ENCODE results near the gene DPEP3. TPM values are rescaled to one million over a fixed set of nuclear protein-coding genes. Genes with fewer than 3 reads are reported as not detected.

DPEP3 gene
- total RNA-seq, 1 donor from 2014 or later: not detected

GRCh38 chr16:67967958-67968399 lies 12.3 kb downstream of the DPEP3 start:
- no peak for FAIRE-seq
- peak in 1 of 2 donors; percentile 54 for DNase-seq (ENCODE audit: low spot score in 2 of 2)

GRCh38 chr16:67967183-67967957 lies 12.9 kb downstream of the DPEP3 start:
- DNase-seq (ENCODE audit: low spot score in 2 of 2) (no peak), FAIRE-seq (no peak)

GRCh38 chr16:67966549-67967182 lies 13.6 kb downstream of the DPEP3 start:
- no peak for DNase-seq (ENCODE audit: low spot score in 2 of 2)
- FAIRE-seq: no peak

GRCh38 chr16:67965668-67966548 lies 14.4 kb downstream of the DPEP3 start:
- FAIRE-seq: no peak
- DNase-seq (ENCODE audit: low spot score in 2 of 2): no peak

GRCh38 chr16:67964477-67965131 lies 15.7 kb downstream of the DPEP3 start:
- FAIRE-seq (no peak), DNase-seq (ENCODE audit: low spot score in 2 of 2) (no peak)

- no peak for DNase-seq (ENCODE audit: low spot score in 2 of 2)
- no peak for FAIRE-seq
Measured at GRCh38 chr16:67963662-67964321, 16.5 kb downstream of the DPEP3 start.

- FAIRE-seq: no peak
- no peak for DNase-seq (ENCODE audit: low spot score in 2 of 2)
Measured at GRCh38 chr16:67963292-67963661, 17.0 kb downstream of the DPEP3 start.

GRCh38 chr16:67962135-67962534 lies 18.2 kb downstream of the DPEP3 start:
- DNase-seq (ENCODE audit: low spot score in 2 of 2): no peak
- no peak for FAIRE-seq

- FAIRE-seq (no peak), DNase-seq (ENCODE audit: low spot score in 2 of 2) (no peak)
Measured at GRCh38 chr16:67961551-67961957, 18.7 kb downstream of the DPEP3 start.

- DNase-seq (ENCODE audit: low spot score in 2 of 2) (peak in 1 of 2 donors; percentile 68), FAIRE-seq (no peak)
Measured at GRCh38 chr16:67959536-67960329, 20.6 kb downstream of the DPEP3 start.

GRCh38 chr16:67957622-67958021 lies 22.7 kb downstream of the DPEP3 start:
- DNase-seq (ENCODE audit: low spot score in 2 of 2) (no peak), FAIRE-seq (no peak)

- FAIRE-seq (no peak), DNase-seq (ENCODE audit: low spot score in 2 of 2) (no peak)
Measured at GRCh38 chr16:67954421-67955196, 25.7 kb downstream of the DPEP3 start.

GRCh38 chr16:67953641-67954375 lies 26.5 kb downstream of the DPEP3 start:
- DNase-seq (ENCODE audit: low spot score in 2 of 2) (no peak), FAIRE-seq (no peak)

GRCh38 chr16:67951485-67951884 lies 28.8 kb downstream of the DPEP3 start:
- DNase-seq (ENCODE audit: low spot score in 2 of 2): peak; percentile 73 to 76
- no peak for FAIRE-seq

- DNase-seq (ENCODE audit: low spot score in 2 of 2) (no peak), FAIRE-seq (no peak)
Measured at GRCh38 chr16:67950335-67950843, 29.9 kb downstream of the DPEP3 start.

GRCh38 chr16:67949645-67950044 lies 30.7 kb downstream of the DPEP3 start:
- no peak for DNase-seq (ENCODE audit: low spot score in 2 of 2)
- FAIRE-seq: no peak

- no peak for FAIRE-seq
- DNase-seq (ENCODE audit: low spot score in 2 of 2): no peak
Measured at GRCh38 chr16:67948015-67948414, 32.3 kb downstream of the DPEP3 start.

All from frontal cortex (tissue), 4 donors.